ENCODE results near the gene TMCO4.

DNA sequence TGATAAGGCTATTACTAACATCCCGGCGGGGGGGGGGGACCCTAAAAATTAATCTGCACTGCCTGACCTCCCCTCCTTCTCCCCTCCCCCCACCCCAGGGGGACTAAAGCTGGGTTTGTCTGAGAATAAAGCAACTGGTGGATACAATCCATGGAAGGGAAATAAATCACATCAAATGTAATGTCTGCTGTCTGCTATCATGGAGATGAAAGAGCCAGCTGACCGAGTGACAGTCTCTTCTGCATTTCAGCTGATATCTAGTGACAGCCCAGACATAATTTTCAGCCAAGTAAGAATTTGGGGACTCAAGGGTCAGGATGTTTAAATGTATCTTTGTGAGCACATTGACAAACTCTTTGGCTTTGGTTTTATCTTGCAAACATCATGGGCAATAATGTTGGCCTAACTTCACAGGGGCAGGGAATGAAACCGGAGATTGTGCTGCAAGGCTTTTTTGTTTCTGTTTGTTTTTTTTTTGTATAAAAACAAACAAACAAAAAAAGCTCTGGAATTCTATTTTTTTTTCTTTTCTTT lies 90.4 kb downstream of the TMCO4 start:
- no peak for TF ChIP-seq POLR2A (IDR thresholded peaks at IDR 0.05; ENCODE audit: low read length)
- TF ChIP-seq GATA1 (IDR thresholded peaks at IDR 0.05; ENCODE audit: low read depth, low read length): no peak

Data from erythroblast (primary cell).